ENCODE data around the gene PLEK. TPM values are rescaled to one million over a fixed set of nuclear protein-coding genes. Genes with fewer than 3 reads are reported as not detected.

The PLEK gene
- total RNA-seq, 4 donors from 2014 or later = 1.3 to 3.0 (median 2.2) TPM

DNA sequence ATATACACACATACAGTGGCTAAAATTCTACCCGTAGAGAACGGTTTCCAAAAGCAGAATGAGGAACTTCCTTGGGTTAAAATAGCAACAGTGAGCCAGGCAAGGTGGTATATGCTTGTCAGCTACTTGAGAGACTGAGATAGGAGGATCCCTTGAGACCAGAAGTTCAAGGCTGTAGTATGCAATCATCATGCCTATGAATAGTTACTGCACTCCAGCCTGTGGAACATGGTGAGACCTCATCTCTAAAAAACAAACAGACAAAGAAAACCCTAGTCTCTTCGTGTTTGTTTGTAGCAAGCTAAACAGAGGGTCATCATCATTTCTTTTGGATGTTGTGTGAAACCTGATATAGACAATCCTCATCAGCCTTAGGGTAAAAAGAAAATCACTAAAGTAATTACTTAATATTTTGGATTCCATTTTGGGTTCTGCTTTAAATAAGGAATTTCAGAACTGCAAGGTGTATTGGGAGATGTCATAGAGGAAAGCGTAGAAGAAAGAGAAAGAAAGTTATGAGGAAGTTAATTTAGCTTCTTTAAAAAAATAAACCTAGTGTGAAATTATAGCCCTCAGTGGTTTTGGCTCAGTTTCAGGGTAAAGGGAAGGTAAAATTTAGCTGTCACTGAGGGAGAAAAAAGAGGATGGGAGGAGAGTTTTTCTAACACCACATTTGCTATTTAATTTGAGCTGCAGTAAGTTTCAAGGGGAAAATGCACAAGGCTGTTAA, 46.5 kb downstream of the PLEK start:
- intact Hi-C loops (cut with DNase I; ENCODE audit: low total_unique reads) = no loop called here
- 71 to 75% methylated on average over 4 of the region's 4 CpGs for WGBS, 2 donors
- DNase-seq (ENCODE audit: low spot score in 2 of 2) = no peak
- no peak overlapping the region for H3K4me3 ChIP-seq (ENCODE audit: low read depth, poor library complexity, severe bottlenecking)
- TF ChIP-seq, protein P1, sequence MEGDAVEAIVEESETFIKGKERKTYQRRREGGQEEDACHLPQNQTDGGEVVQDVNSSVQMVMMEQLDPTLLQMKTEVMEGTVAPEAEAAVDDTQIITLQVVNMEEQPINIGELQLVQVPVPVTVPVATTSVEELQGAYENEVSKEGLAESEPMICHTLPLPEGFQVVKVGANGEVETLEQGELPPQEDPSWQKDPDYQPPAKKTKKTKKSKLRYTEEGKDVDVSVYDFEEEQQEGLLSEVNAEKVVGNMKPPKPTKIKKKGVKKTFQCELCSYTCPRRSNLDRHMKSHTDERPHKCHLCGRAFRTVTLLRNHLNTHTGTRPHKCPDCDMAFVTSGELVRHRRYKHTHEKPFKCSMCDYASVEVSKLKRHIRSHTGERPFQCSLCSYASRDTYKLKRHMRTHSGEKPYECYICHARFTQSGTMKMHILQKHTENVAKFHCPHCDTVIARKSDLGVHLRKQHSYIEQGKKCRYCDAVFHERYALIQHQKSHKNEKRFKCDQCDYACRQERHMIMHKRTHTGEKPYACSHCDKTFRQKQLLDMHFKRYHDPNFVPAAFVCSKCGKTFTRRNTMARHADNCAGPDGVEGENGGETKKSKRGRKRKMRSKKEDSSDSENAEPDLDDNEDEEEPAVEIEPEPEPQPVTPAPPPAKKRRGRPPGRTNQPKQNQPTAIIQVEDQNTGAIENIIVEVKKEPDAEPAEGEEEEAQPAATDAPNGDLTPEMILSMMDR (IDR thresholded peaks at IDR 0.05) = no peak
- no peak for TF ChIP-seq POLR2A (IDR thresholded peaks at IDR 0.05)

DNA sequence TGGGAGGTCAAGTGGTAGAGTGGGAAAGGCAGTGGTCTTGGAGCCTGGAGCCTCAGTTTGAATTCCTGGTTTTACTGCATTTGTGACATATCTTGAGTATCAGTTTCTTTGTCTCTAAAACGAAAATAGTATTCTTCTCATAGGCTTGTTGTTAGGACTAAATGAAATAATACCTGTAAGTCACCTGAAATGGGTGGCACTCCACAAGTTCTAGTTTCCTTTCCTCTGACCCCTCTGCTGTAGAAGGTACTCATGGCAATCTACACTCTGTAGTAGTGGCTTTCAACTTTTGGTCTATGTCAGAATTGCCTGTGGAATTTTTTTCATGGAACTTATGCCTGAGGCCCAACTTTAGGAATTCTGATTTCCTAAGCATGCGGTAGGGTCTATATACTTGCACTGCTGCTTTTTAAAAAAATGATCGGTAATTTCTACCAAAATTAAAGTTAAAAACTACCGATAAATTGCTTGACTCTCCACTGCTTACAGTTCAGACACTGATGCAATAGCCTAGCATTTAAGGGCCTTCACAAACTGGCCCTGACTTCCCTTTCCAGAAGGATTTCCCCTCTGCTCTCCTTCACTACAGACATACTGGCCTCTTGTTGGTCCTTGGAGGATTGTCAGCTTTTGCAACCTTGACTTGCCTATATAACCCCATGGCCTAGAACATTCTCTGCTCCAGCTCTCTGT, 47.2 kb downstream of the PLEK start:
- DNase-seq (ENCODE audit: low spot score in 2 of 2) = no peak
- intact Hi-C loops (cut with DNase I; ENCODE audit: low total_unique reads) = no loop called here
- 63 to 66% methylated on average over 4 of the region's 4 CpGs for WGBS, 2 donors
- H3K4me3 ChIP-seq (ENCODE audit: low read depth, poor library complexity, severe bottlenecking) = no peak overlapping the region
- no peak for TF ChIP-seq POLR2A (IDR thresholded peaks at IDR 0.05)

DNA sequence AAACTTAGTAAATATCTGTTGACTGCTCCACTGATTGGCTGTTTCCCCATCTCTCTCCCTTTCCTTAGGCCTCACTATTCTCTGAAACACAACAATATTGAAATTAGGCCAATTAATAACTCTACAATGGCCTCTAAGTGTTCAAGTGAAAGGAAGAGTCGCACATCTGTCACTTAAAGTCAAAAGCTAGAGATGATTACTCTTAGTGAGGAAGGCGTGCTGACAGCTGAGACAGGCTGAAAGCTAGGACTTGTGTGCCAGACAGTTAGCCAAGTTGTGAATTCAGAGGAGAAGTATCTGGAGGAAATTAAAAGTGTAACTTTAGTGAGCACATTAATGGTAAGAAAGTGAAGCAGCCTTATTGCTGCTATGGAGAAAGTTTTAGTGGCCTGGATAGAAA, 48.4 kb downstream of the PLEK start:
- no peak for TF ChIP-seq POLR2A (IDR thresholded peaks at IDR 0.05)
- TF ChIP-seq, protein P1 (IDR thresholded peaks at IDR 0.05) = no peak
- intact Hi-C loops (cut with DNase I; ENCODE audit: low total_unique reads) = no loop called here
- DNase-seq (ENCODE audit: low spot score in 2 of 2) = no peak
- 82 to 86% methylated on average over 2 of the region's 2 CpGs for WGBS, 2 donors
- no peak overlapping the region for H3K4me3 ChIP-seq (ENCODE audit: low read depth, poor library complexity, severe bottlenecking)

DNA sequence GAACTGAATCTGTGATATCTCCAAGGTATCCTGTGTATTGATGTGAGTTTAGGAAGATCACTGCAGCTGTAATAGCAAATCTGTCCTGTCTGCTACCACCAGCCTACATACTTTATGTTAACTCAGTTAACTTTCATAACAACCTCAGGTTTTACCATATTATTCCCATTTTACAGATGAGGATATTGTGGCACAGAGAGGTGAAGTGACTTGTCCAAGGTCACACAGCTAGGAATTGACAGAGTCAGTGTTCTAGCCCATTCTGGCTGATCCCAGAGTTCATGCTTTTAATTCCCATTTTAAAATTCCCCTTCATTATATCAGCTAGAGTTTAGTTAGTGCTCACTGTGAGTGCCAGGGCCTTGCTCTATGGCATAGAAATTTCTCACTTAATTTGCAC, 49.4 kb downstream of the PLEK start:
- TF ChIP-seq, protein P1 (IDR thresholded peaks at IDR 0.05) = no peak
- no peak for TF ChIP-seq POLR2A (IDR thresholded peaks at IDR 0.05)
- no peak for DNase-seq (ENCODE audit: low spot score in 2 of 2)
- no peak overlapping the region for H3K4me3 ChIP-seq (ENCODE audit: low read depth, poor library complexity, severe bottlenecking)
- intact Hi-C loops (cut with DNase I; ENCODE audit: low total_unique reads) = no loop called here

DNA sequence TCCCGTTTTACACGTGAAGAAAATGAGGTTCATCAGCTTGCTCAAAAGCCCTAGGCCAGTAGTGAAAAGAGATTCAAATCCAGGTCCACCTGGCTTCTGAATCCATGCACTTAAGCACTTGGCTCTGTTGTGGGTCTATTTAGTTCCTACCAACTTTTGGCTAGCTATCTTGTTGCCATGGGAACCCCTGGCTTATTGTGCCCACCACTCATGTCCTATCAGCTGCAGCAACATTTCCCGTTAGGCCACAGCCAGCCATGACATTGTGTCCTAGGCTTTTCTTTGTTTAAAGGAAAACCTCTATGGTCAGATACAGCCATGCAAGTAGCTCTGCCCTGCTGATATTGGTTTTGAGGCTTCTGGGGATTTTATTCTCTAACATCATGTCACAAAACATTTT, 49.8 kb downstream of the PLEK start:
- WGBS, 2 donors = 57 to 72% methylated on average over 3 of the region's 3 CpGs
- intact Hi-C loops (cut with DNase I; ENCODE audit: low total_unique reads) = no loop called here
- DNase-seq (ENCODE audit: low spot score in 2 of 2) = no peak
- TF ChIP-seq POLR2A (IDR thresholded peaks at IDR 0.05) = no peak
- TF ChIP-seq, protein P1 (IDR thresholded peaks at IDR 0.05) = no peak
- no peak overlapping the region for H3K4me3 ChIP-seq (ENCODE audit: low read depth, poor library complexity, severe bottlenecking)

DNA sequence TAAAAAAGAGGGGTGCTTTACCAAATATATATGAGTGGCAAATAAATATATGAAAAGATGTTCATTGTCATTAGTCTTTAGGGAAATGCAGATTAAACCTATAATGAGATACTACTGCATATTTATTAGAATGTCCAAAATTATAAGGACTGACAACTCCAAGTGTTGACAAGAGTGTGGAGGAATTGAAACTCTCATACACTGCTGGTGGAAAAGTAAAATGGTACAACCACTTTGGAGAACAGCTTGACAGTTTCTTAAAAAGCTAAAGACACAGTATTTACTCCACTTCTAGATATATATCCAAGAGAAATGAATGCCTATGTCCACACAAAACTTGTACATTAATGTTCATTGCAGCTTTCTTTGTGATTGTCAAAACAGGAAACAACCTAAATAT, 50.4 kb downstream of the PLEK start:
- no peak overlapping the region for H3K4me3 ChIP-seq (ENCODE audit: low read depth, poor library complexity, severe bottlenecking)
- intact Hi-C loops (cut with DNase I; ENCODE audit: low total_unique reads) = no loop called here
- DNase-seq (ENCODE audit: low spot score in 2 of 2) = no peak
- TF ChIP-seq POLR2A (IDR thresholded peaks at IDR 0.05) = no peak
- TF ChIP-seq, protein P1 (IDR thresholded peaks at IDR 0.05) = no peak
